Osteocyte (in vitro differentiated cells): ENCODE results near the gene IER5L. TPM values are rescaled to one million over a fixed set of nuclear protein-coding genes. Genes with fewer than 3 reads are reported as not detected.

Source experiments
- DNase-seq: peaks from one replicate; pipeline ENCODE4 v3.0.0; 2021; ENCODE audit warnings: mixed read lengths; ENCODE audit not compliant: unreplicated experiment; ENCODE audit errors: extremely low spot score
- H3K27ac Mint-ChIP-seq: one replicate; pipeline ENCODE4 v1.8.0; 2021; ENCODE audit warnings: mild to moderate bottlenecking, mixed read lengths; ENCODE audit not compliant: unreplicated experiment
- H3K27me3 Mint-ChIP-seq: one replicate; pipeline ENCODE4 v1.8.0; 2021; ENCODE audit warnings: mixed read lengths; ENCODE audit not compliant: unreplicated experiment
- H3K36me3 Mint-ChIP-seq: one replicate; pipeline ENCODE4 v1.8.0; 2021; ENCODE audit warnings: mixed read lengths; ENCODE audit not compliant: unreplicated experiment
- H3K4me1 Mint-ChIP-seq: one replicate; pipeline ENCODE4 v1.8.0; 2021; ENCODE audit warnings: mixed read lengths; ENCODE audit not compliant: unreplicated experiment
- H3K4me3 Mint-ChIP-seq: one replicate; pipeline ENCODE4 v1.8.0; 2021; ENCODE audit warnings: mild to moderate bottlenecking, moderate library complexity, mixed read lengths; ENCODE audit not compliant: unreplicated experiment
- H3K9me3 Mint-ChIP-seq: one replicate; pipeline ENCODE4 v1.8.0; 2021; ENCODE audit warnings: mixed read lengths; ENCODE audit not compliant: unreplicated experiment
- CTCF ChIP-seq: fragments of 200-600 bp; sonication (generic); IDR thresholded peaks from 2 replicates; pipeline ENCODE4 v1.5.0; 2021; ENCODE audit warnings: antibody characterized with exemption, mild to moderate bottlenecking, moderate library complexity
- total RNA-seq: library from RNA; stranded (reverse); gene quantifications from 2 replicates; pipeline ENCODE4 v1.2.1, GENCODE V29; 2021

IER5L gene
- total RNA-seq, 1 donor from 2014 or later: 60.8 TPM

- Mint-ChIP-seq H3K27me3 (no peaks in the 10 kb centered on the region), H3K36me3 (peaks cover 26% of the 10 kb centered on the region), H3K9me3 (no peaks in the 10 kb centered on the region), H3K27ac (no peak overlapping the region), H3K4me3 (no peak overlapping the region), H3K4me1 (peaks cover 31% of the 10 kb centered on the region)
- no peak for TF ChIP-seq CTCF
- DNase-seq: no peak
These were observed 49.4 kb downstream of the IER5L start for GRCh38 chr9:129128689-129129088.

GRCh38 chr9:129126749-129127618 lies 51.1 kb downstream of the IER5L start:
- Mint-ChIP-seq H3K36me3 (peaks cover 29% of the 10 kb centered on the region), H3K27ac (peak overlapping the region; percentile 41)

More at GRCh38 chr9:129126749-129127618, 51.1 kb downstream of the IER5L start:
- no peak for DNase-seq
- H3K4me3 Mint-ChIP-seq: no peak overlapping the region
- H3K27me3 Mint-ChIP-seq: no peaks in the 10 kb centered on the region
- H3K9me3 Mint-ChIP-seq: no peaks in the 10 kb centered on the region
- TF ChIP-seq CTCF: no peak
- peaks cover 22% of the 10 kb centered on the region for H3K4me1 Mint-ChIP-seq

Other genes starting within 250 kb of the IER5L start
- 27.4 and 30.5 TPM in 2 replicates for gene DOLK, start 230.7 kb downstream of the IER5L start, total RNA-seq
- 44.5 and 49.0 TPM in 2 replicates for gene NUP188, start 230.6 kb downstream of the IER5L start, total RNA-seq
- 105 and 113 TPM in 2 replicates for gene SH3GLB2, start 149.9 kb downstream of the IER5L start, total RNA-seq
- gene MIGA2, start 141.6 kb downstream of the IER5L start, total RNA-seq: 27.5 and 29.9 TPM in 2 replicates
- 13.3 and 19.3 TPM in 2 replicates for gene DOLPP1, start 97.2 kb downstream of the IER5L start, total RNA-seq
- 55.1 and 55.5 TPM in 2 replicates for gene CRAT, start 67.5 kb downstream of the IER5L start, total RNA-seq
- 140 and 150 TPM in 2 replicates for gene PTPA, start 66.8 kb downstream of the IER5L start, total RNA-seq